HepG2 (cell line): Measurements from ENCODE around the gene ABCC8. TPM values are rescaled to one million over a fixed set of nuclear protein-coding genes. Genes with fewer than 3 reads are reported as not detected.

Experiments used
- CHD4 ChIP-seq: fragments of 200-600 bp; sonication (generic); IDR thresholded peaks from 2 replicates; pipeline ENCODE4 v1.7.0; 2017; ENCODE audit warnings: mild to moderate bottlenecking, low read length, borderline replicate concordance
- KDM6A ChIP-seq: IDR thresholded peaks from 2 replicates; pipeline ENCODE4 v1.6.1; 2016; ENCODE audit warnings: low read depth
- MTF2 ChIP-seq: sonication (generic); formaldehyde crosslinking; IDR thresholded peaks from 2 replicates; pipeline ENCODE4 v1.5.0; 2020; ENCODE audit warnings: missing genetic modification reagents, borderline replicate concordance
- PHF8 ChIP-seq: sonication (generic); formaldehyde crosslinking; IDR thresholded peaks from 2 replicates; pipeline ENCODE4 v1.5.0; 2020; ENCODE audit warnings: missing genetic modification reagents
- POLR2AphosphoS2 ChIP-seq: IDR thresholded peaks from 2 replicates; pipeline ENCODE4 v1.6.1; 2011; ENCODE audit warnings: low read depth, low read length, improper control_type of control experiment
- PRDM10 ChIP-seq: sonication (generic); formaldehyde crosslinking; IDR thresholded peaks from 2 replicates; pipeline ENCODE4 v1.4.0; 2020; ENCODE audit warnings: low read depth, missing genetic modification reagents
- RXRB ChIP-seq: IDR thresholded peaks from 2 replicates; pipeline ENCODE4 v1.6.1; 2016; ENCODE audit warnings: borderline replicate concordance, missing genetic modification reagents, missing compliant biosample characterization
- SRSF9 ChIP-seq: fragments of 200-400 bp; formaldehyde crosslinking; IDR thresholded peaks from 2 replicates; pipeline ENCODE4 v1.6.1; 2018; ENCODE audit warnings: borderline replicate concordance, mild to moderate bottlenecking, low read depth, low read length; ENCODE audit not compliant: insufficient read depth, poor library complexity, severe bottlenecking
- TAF1 ChIP-seq: sonication (generic); formaldehyde crosslinking; IDR thresholded peaks from 2 replicates; pipeline ENCODE4 v1.4.0; 2020; ENCODE audit warnings: missing genetic modification reagents
- ZBTB2 ChIP-seq: sonication (generic); formaldehyde crosslinking; IDR thresholded peaks from 2 replicates; pipeline ENCODE4 v1.8.0; 2022; ENCODE audit warnings: low read depth, missing genetic modification reagents
- ZBTB20 ChIP-seq: sonication (generic); formaldehyde crosslinking; IDR thresholded peaks from 2 replicates; pipeline ENCODE4 v1.8.1; 2023; ENCODE audit warnings: missing genetic modification reagents, low read depth, mild to moderate bottlenecking, borderline replicate concordance
- ZBTB46 ChIP-seq: sonication (generic); formaldehyde crosslinking; IDR thresholded peaks from 2 replicates; pipeline ENCODE4 v1.4.0; 2020; ENCODE audit warnings: mild to moderate bottlenecking, missing genetic modification reagents, borderline replicate concordance
- ZNF24 ChIP-seq: fragments of 450-650 bp; IDR thresholded peaks from 2 replicates; pipeline ENCODE4 v1.6.1; 2017; ENCODE audit warnings: antibody characterized with exemption, mild to moderate bottlenecking
- ZNF292 ChIP-seq: sonication (generic); formaldehyde crosslinking; IDR thresholded peaks from 2 replicates; pipeline ENCODE4 v1.8.1; 2022; ENCODE audit warnings: mild to moderate bottlenecking, low read depth, missing genetic modification reagents, borderline replicate concordance
- ZNF563 ChIP-seq: sonication (generic); formaldehyde crosslinking; IDR thresholded peaks from 2 replicates; pipeline ENCODE4 v1.8.0; 2022; ENCODE audit warnings: mild to moderate bottlenecking, moderate library complexity, missing genetic modification reagents
- ZNF577 ChIP-seq: sonication (generic); formaldehyde crosslinking; IDR thresholded peaks from 2 replicates; pipeline ENCODE4 v1.4.0; 2020; ENCODE audit warnings: mild to moderate bottlenecking, low read depth, missing genetic modification reagents, borderline replicate concordance
- ZNF709 ChIP-seq: sonication (generic); formaldehyde crosslinking; IDR thresholded peaks from 2 replicates; pipeline ENCODE4 v1.5.0; 2020; ENCODE audit warnings: mild to moderate bottlenecking, missing genetic modification reagents
- ZNF749 ChIP-seq: sonication (generic); formaldehyde crosslinking; IDR thresholded peaks from 2 replicates; pipeline ENCODE4 v1.8.0; 2022; ENCODE audit warnings: mild to moderate bottlenecking, missing genetic modification reagents, moderate library complexity, borderline replicate concordance
- polyA plus RNA-seq, 8 experiments: library from polyadenylated mRNA; depleted of rRNA in 3 of 8; stranded (reverse) in 7 of 8; unstranded in 1 of 8; fragments of >200 nt; fragmentation: Illumina TruSeq in 4 of 8; extraction: Trizol in 4 of 8; gene quantifications; 2 replicates each; pipeline versions ENCODE4 v1.2.1 to v1.2.3, GENCODE V29; 2011 to 2016; ENCODE audit warnings: low read depth in 4 of 8, missing spikeins in 1 of 8, mixed read lengths in 1 of 8; ENCODE audit not compliant: insufficient read depth in 1 of 8
- total RNA-seq, 5 experiments: library from RNA; depleted of rRNA; stranded (reverse); fragments of >200 nt; fragmentation: Illumina TruSeq; extraction: Trizol; gene quantifications; 2 replicates each; pipeline ENCODE4 v1.2.3, GENCODE V29; 2016; ENCODE audit warnings: low read depth in 1 of 5
- TF ChIP-seq, protein P1 (sequence below): sonication (generic); formaldehyde crosslinking; IDR thresholded peaks from 2 replicates; pipeline ENCODE4 v1.8.1; 2022; ENCODE audit warnings: low read depth, mild to moderate bottlenecking, missing genetic modification reagents

Gene ABCC8
- total and polyA plus RNA-seq, 2 of the 13 experiments (the other 11 are each of a cell fraction or from before 2014, with no cell fraction given) = not detected

DNA sequence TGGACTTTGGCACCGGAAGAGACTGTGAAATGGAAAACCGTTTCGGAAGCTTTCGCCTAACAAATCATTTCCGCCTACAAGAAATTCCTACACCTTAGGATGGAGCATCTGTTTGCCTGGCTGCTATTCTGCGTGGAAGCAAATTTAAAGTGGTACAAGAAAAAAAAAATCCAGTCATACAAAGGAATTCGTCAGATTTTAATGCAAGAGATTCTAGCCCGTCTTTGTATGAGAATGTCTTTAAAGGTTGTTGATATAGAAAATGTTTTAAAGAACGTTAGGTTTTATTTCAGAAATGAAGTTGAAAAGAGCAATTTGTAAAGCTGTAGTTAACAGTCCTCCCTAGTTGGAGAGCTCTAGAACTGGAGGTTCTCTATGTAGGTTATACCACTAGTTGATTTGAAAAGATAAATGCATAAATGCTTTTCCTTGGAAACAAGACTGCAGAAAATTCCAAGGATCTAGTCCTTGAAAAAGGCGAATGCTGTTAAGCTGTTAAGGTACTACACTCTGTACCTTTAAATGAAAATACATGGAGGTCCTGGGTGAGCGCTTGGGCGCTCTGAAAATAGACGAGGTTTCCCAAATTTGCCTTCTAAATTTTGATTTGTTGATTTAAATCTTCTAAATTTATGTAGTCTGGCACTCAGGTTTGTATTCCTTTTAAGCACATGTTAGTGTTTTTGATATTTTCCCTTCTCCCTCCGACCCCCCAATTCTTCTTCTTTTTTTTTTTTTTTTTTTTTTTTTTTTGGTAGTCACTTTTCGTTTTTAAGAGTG, 122.6 kb downstream of the ABCC8 start (continued):
- TF ChIP-seq ZNF749 = no peak
- TF ChIP-seq PRDM10 (CRISPR knock-in tag) = no peak
- no peak for TF ChIP-seq MTF2 (CRISPR knock-in tag)
- TF ChIP-seq, protein P1, sequence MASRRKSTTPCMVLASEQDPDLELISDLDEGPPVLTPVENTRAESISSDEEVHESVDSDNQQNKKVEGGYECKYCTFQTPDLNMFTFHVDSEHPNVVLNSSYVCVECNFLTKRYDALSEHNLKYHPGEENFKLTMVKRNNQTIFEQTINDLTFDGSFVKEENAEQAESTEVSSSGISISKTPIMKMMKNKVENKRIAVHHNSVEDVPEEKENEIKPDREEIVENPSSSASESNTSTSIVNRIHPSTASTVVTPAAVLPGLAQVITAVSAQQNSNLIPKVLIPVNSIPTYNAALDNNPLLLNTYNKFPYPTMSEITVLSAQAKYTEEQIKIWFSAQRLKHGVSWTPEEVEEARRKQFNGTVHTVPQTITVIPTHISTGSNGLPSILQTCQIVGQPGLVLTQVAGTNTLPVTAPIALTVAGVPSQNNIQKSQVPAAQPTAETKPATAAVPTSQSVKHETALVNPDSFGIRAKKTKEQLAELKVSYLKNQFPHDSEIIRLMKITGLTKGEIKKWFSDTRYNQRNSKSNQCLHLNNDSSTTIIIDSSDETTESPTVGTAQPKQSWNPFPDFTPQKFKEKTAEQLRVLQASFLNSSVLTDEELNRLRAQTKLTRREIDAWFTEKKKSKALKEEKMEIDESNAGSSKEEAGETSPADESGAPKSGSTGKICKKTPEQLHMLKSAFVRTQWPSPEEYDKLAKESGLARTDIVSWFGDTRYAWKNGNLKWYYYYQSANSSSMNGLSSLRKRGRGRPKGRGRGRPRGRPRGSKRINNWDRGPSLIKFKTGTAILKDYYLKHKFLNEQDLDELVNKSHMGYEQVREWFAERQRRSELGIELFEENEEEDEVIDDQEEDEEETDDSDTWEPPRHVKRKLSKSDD (CRISPR knock-in tag) = 0 out of 2 replicates have a peak, but pooled peaks have one; percentile 5
- TF ChIP-seq POLR2AphosphoS2 = no peak
- TF ChIP-seq ZNF577 (CRISPR knock-in tag) = no peak
- TF ChIP-seq PHF8 (CRISPR knock-in tag) = peak; percentile 6
- no peak for TF ChIP-seq ZNF292 (CRISPR knock-in tag)
- TF ChIP-seq SRSF9 = no peak
- TF ChIP-seq ZBTB46 = no peak
- peak; percentile 66; the same call in 1 of the 2 replicates for TF ChIP-seq RXRB (CRISPR knock-in tag)
- TF ChIP-seq ZNF563 = no peak
- no peak for TF ChIP-seq ZNF709 (CRISPR knock-in tag)
- peak; percentile 4; the same call in 1 of the 2 replicates for TF ChIP-seq TAF1 (CRISPR knock-in tag)
- no peak for TF ChIP-seq ZBTB2
- TF ChIP-seq ZNF24 = no peak
- TF ChIP-seq ZBTB20 (CRISPR knock-in tag) = no peak
- no peak for TF ChIP-seq KDM6A
- TF ChIP-seq CHD4 = no peak
